Measurements from ENCODE around the gene FGF21. TPM values are rescaled to one million over a fixed set of nuclear protein-coding genes. Genes with fewer than 3 reads are reported as not detected.

The FGF21 gene
- total and polyA plus RNA-seq, 2 donors from 2014 or later: not detected

GRCh38 chr19:48735031-48735615 lies 20.2 kb upstream of the FGF21 start:
- Histone ChIP-seq H3K9me3 (ENCODE audit: control insufficient read depth in 2 of 3, insufficient read depth in 1 of 3, low read length in 3 of 3) (no peaks in the 10 kb centered on the region), H3K36me3 (ENCODE audit: control insufficient read depth in 2 of 3, insufficient read depth in 3 of 3, low read length in 3 of 3) (no peaks in the 10 kb centered on the region), H3K27me3 (ENCODE audit: control insufficient read depth, insufficient read depth, low read length) (no peaks in the 10 kb centered on the region), H3K27ac (ENCODE audit: low read depth in 2 of 2, low read length in 2 of 2) (no peak overlapping the region), H3K9ac (ENCODE audit: low read length in 3 of 3) (no peak overlapping the region), H3K4me3 (ENCODE audit: low read length in 3 of 3) (no peak overlapping the region), H3K4me1 (ENCODE audit: control insufficient read depth in 2 of 3, insufficient read depth in 2 of 3, low read depth in 1 of 3, low read length in 3 of 3) (peaks cover 0 to 9% (median 0%) of the 10 kb centered on the region in 3 donors)
- FAIRE-seq (no peak), DNase-seq (peak; percentile 56 to 78 (median 70))
- intact Hi-C loops (cut with DNase I): no loop called here
- TF ChIP-seq CTCF (IDR thresholded peaks at IDR 0.05; ENCODE audit: borderline replicate concordance, extremely low read depth, insufficient read depth): no peak

GRCh38 chr19:48737360-48737998 lies 17.8 kb upstream of the FGF21 start:
- TF ChIP-seq CTCF (IDR thresholded peaks at IDR 0.05; ENCODE audit: borderline replicate concordance, extremely low read depth, insufficient read depth): no peak
- H3K4me1 ChIP-seq (ENCODE audit: control insufficient read depth in 2 of 3, insufficient read depth in 2 of 3, low read depth in 1 of 3, low read length in 3 of 3): peaks cover 0 to 9% (median 0%) of the 10 kb centered on the region in 3 donors
- DNase-seq (peak in 2 of 5 donors; percentile 39 to 78), FAIRE-seq (no peak)
- H3K27me3 ChIP-seq (ENCODE audit: control insufficient read depth, insufficient read depth, low read length): no peaks in the 10 kb centered on the region
- no peaks in the 10 kb centered on the region for H3K36me3 ChIP-seq (ENCODE audit: control insufficient read depth in 2 of 3, insufficient read depth in 3 of 3, low read length in 3 of 3)
- no peak overlapping the region for H3K27ac ChIP-seq (ENCODE audit: low read depth in 2 of 2, low read length in 2 of 2)
- H3K9ac ChIP-seq (ENCODE audit: low read length in 3 of 3): no peak overlapping the region
- no peaks in the 10 kb centered on the region for H3K9me3 ChIP-seq (ENCODE audit: control insufficient read depth in 2 of 3, insufficient read depth in 1 of 3, low read length in 3 of 3)
- intact Hi-C loops (cut with DNase I): no loop called here
- H3K4me3 ChIP-seq (ENCODE audit: low read length in 3 of 3): no peak overlapping the region

- H3K9ac ChIP-seq (ENCODE audit: low read length in 3 of 3): peak overlapping the region in 1 of 3 donors; percentile 73
- H3K27ac ChIP-seq (ENCODE audit: low read depth in 2 of 2, low read length in 2 of 2): peak overlapping the region in 1 of 2 donors; percentile 60
- peaks cover 0 to 9% (median 0%) of the 10 kb centered on the region in 3 donors for H3K4me1 ChIP-seq (ENCODE audit: control insufficient read depth in 2 of 3, insufficient read depth in 2 of 3, low read depth in 1 of 3, low read length in 3 of 3)
- peak; percentile 96 to 99 (median 98) for DNase-seq
- intact Hi-C loops (cut with DNase I): no loop called here
- peak overlapping the region; percentile 31 to 56 (median 48) for H3K4me3 ChIP-seq (ENCODE audit: low read length in 3 of 3)
- H3K9me3 ChIP-seq (ENCODE audit: control insufficient read depth in 2 of 3, insufficient read depth in 1 of 3, low read length in 3 of 3): no peaks in the 10 kb centered on the region
- no peaks in the 10 kb centered on the region for H3K27me3 ChIP-seq (ENCODE audit: control insufficient read depth, insufficient read depth, low read length)
- peak; percentile 52 for TF ChIP-seq CTCF (IDR thresholded peaks at IDR 0.05; ENCODE audit: borderline replicate concordance, extremely low read depth, insufficient read depth)
- H3K36me3 ChIP-seq (ENCODE audit: control insufficient read depth in 2 of 3, insufficient read depth in 3 of 3, low read length in 3 of 3): no peaks in the 10 kb centered on the region
- no peak for FAIRE-seq
These were observed 16.5 kb upstream of the FGF21 start for GRCh38 chr19:48738557-48739403.
